WTC11 (cell line): ENCODE results near the gene CYYR1. TPM values are rescaled to one million over a fixed set of nuclear protein-coding genes. Genes with fewer than 3 reads are reported as not detected.

Source experiments
- ATAC-seq: fragments of 200-7000 bp; cut with Tn5 transposase; 2 replicates; pipeline ENCODE4 v1.10.0; 2021; ENCODE audit warnings: mild to moderate bottlenecking, moderate library complexity
- CTCF ChIA-PET: fragments of 300-600 bp; sonication (Branson Sonifier 250); formaldehyde crosslinking; loops from one replicate; lab custom pipeline; 2021; ENCODE audit warnings: antibody characterized with exemption; lab: Charles Lee
- POLR2A ChIA-PET: fragments of 350-600 bp; sonication (Branson Sonifier 250); formaldehyde crosslinking; loops from one replicate; lab custom pipeline; 2021; ENCODE audit warnings: antibody characterized with exemption; lab: Charles Lee
- DNase-seq: peaks from one replicate; pipeline ENCODE4 v3.0.0; 2021; ENCODE audit warnings: low spot score
- H3K27ac Mint-ChIP-seq: 2 replicates; pipeline ENCODE4 v1.8.0; 2021; ENCODE audit warnings: mixed read lengths
- H3K27me3 Mint-ChIP-seq: 2 replicates; pipeline ENCODE4 v1.8.0; 2021; ENCODE audit warnings: low read depth, mild to moderate bottlenecking, moderate library complexity, mixed read lengths
- H3K36me3 Mint-ChIP-seq: 2 replicates; pipeline ENCODE4 v1.8.0; 2021; ENCODE audit warnings: mixed read lengths
- H3K4me1 Mint-ChIP-seq: 2 replicates; pipeline ENCODE4 v1.8.0; 2022; ENCODE audit warnings: mixed read lengths
- H3K4me3 Mint-ChIP-seq: 2 replicates; pipeline ENCODE4 v1.8.0; 2021; ENCODE audit warnings: mild to moderate bottlenecking, moderate library complexity, mixed read lengths
- H3K9me3 Mint-ChIP-seq: 2 replicates; pipeline ENCODE4 v1.8.0; 2021; ENCODE audit warnings: mixed read lengths
- E2F5 ChIP-seq: sonication (generic); formaldehyde crosslinking; IDR thresholded peaks from 2 replicates; pipeline ENCODE4 v1.8.1; 2022; ENCODE audit warnings: mild to moderate bottlenecking, moderate library complexity, missing genetic modification reagents
- FOXP1 ChIP-seq: sonication (generic); formaldehyde crosslinking; IDR thresholded peaks from 2 replicates; pipeline ENCODE4 v1.8.0; 2022; ENCODE audit warnings: missing genetic modification reagents, mild to moderate bottlenecking, moderate library complexity, borderline replicate concordance
- HMGA2 ChIP-seq: fragments of 250-450 bp; sonication (Bioruptor Pico); IDR thresholded peaks from 2 replicates; pipeline ENCODE4 v1.4.0; 2021; ENCODE audit warnings: mild to moderate bottlenecking, moderate library complexity
- MXD4 ChIP-seq: fragments of 250-450 bp; sonication (Bioruptor Pico); IDR thresholded peaks from 2 replicates; pipeline ENCODE4 v1.8.0; 2021; ENCODE audit warnings: mild to moderate bottlenecking, moderate library complexity, borderline replicate concordance
- TCF7 ChIP-seq: sonication (generic); formaldehyde crosslinking; IDR thresholded peaks from 2 replicates; pipeline ENCODE4 v1.8.0; 2022; ENCODE audit warnings: mild to moderate bottlenecking, low read depth, missing genetic modification reagents, moderate library complexity
- TEAD1 ChIP-seq: sonication (generic); formaldehyde crosslinking; IDR thresholded peaks from 2 replicates; pipeline ENCODE4 v1.8.0; 2022; ENCODE audit warnings: mild to moderate bottlenecking, missing genetic modification reagents
- TEAD4 ChIP-seq: sonication (generic); formaldehyde crosslinking; IDR thresholded peaks from 2 replicates; pipeline ENCODE4 v1.8.0; 2022; ENCODE audit warnings: mild to moderate bottlenecking, missing genetic modification reagents
- USF2 ChIP-seq: sonication (generic); formaldehyde crosslinking; IDR thresholded peaks from 2 replicates; pipeline ENCODE4 v1.8.1; 2023; ENCODE audit warnings: mild to moderate bottlenecking, missing genetic modification reagents, moderate library complexity
- ZBTB21 ChIP-seq: sonication (generic); formaldehyde crosslinking; IDR thresholded peaks from 2 replicates; pipeline ENCODE4 v1.8.1; 2023; ENCODE audit warnings: mild to moderate bottlenecking, missing genetic modification reagents, borderline replicate concordance
- ZNF317 ChIP-seq: sonication (generic); formaldehyde crosslinking; IDR thresholded peaks from 2 replicates; pipeline ENCODE4 v1.8.1; 2023; ENCODE audit warnings: low read depth, mild to moderate bottlenecking, moderate library complexity, missing genetic modification reagents, borderline replicate concordance
- ZNF396 ChIP-seq: fragments of 250-450 bp; sonication (Bioruptor Pico); IDR thresholded peaks from 2 replicates; pipeline ENCODE4 v1.8.0; 2021; ENCODE audit warnings: mild to moderate bottlenecking, moderate library complexity, borderline replicate concordance
- total RNA-seq: library from RNA; stranded (reverse); gene quantifications from 3 replicates; pipeline ENCODE4 v1.2.3, GENCODE V29; 2021
- TF ChIP-seq, protein P1 (sequence below): sonication (generic); formaldehyde crosslinking; conservative IDR thresholded peaks from 2 replicates; pipeline ENCODE4 v1.8.1; 2022; ENCODE audit warnings: mild to moderate bottlenecking, missing genetic modification reagents
- TF ChIP-seq, protein P2 (sequence below): sonication (generic); formaldehyde crosslinking; IDR thresholded peaks from 2 replicates; pipeline ENCODE4 v1.8.0; 2023; ENCODE audit warnings: missing genetic modification reagents, mild to moderate bottlenecking, borderline replicate concordance
- TF ChIP-seq, protein P3 (sequence below): sonication (generic); formaldehyde crosslinking; conservative IDR thresholded peaks from 2 replicates; pipeline ENCODE4 v1.8.1; 2023; ENCODE audit warnings: mild to moderate bottlenecking, low read depth, missing genetic modification reagents, moderate library complexity
- TF ChIP-seq, protein P4 (sequence below): fragments of 250-450 bp; sonication (Bioruptor Pico); IDR thresholded peaks from 2 replicates; pipeline ENCODE4 v1.9.0; 2021; ENCODE audit warnings: moderate library complexity, mild to moderate bottlenecking, inconsistent platforms, borderline replicate concordance

Gene CYYR1
- total RNA-seq, 1 experiment from 2014 or later, result 29.3 TPM

GRCh38 chr21:26572076-26572701 lies 897 bp downstream of the CYYR1 start (continued):
- TF ChIP-seq USF2 (CRISPR knock-in tag), result no peak
- TF ChIP-seq TEAD4, result no peak
- no peak for TF ChIP-seq E2F5 (CRISPR knock-in tag)
- TF ChIP-seq, protein P1, sequence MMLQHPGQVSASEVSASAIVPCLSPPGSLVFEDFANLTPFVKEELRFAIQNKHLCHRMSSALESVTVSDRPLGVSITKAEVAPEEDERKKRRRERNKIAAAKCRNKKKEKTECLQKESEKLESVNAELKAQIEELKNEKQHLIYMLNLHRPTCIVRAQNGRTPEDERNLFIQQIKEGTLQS (CRISPR knock-in tag), result no peak
- TF ChIP-seq, protein P2, sequence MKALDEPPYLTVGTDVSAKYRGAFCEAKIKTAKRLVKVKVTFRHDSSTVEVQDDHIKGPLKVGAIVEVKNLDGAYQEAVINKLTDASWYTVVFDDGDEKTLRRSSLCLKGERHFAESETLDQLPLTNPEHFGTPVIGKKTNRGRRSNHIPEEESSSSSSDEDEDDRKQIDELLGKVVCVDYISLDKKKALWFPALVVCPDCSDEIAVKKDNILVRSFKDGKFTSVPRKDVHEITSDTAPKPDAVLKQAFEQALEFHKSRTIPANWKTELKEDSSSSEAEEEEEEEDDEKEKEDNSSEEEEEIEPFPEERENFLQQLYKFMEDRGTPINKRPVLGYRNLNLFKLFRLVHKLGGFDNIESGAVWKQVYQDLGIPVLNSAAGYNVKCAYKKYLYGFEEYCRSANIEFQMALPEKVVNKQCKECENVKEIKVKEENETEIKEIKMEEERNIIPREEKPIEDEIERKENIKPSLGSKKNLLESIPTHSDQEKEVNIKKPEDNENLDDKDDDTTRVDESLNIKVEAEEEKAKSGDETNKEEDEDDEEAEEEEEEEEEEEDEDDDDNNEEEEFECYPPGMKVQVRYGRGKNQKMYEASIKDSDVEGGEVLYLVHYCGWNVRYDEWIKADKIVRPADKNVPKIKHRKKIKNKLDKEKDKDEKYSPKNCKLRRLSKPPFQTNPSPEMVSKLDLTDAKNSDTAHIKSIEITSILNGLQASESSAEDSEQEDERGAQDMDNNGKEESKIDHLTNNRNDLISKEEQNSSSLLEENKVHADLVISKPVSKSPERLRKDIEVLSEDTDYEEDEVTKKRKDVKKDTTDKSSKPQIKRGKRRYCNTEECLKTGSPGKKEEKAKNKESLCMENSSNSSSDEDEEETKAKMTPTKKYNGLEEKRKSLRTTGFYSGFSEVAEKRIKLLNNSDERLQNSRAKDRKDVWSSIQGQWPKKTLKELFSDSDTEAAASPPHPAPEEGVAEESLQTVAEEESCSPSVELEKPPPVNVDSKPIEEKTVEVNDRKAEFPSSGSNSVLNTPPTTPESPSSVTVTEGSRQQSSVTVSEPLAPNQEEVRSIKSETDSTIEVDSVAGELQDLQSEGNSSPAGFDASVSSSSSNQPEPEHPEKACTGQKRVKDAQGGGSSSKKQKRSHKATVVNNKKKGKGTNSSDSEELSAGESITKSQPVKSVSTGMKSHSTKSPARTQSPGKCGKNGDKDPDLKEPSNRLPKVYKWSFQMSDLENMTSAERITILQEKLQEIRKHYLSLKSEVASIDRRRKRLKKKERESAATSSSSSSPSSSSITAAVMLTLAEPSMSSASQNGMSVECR (CRISPR knock-in tag), result no peak
- TF ChIP-seq HMGA2, result no peak
- TF ChIP-seq FOXP1, result no peak

DNA sequence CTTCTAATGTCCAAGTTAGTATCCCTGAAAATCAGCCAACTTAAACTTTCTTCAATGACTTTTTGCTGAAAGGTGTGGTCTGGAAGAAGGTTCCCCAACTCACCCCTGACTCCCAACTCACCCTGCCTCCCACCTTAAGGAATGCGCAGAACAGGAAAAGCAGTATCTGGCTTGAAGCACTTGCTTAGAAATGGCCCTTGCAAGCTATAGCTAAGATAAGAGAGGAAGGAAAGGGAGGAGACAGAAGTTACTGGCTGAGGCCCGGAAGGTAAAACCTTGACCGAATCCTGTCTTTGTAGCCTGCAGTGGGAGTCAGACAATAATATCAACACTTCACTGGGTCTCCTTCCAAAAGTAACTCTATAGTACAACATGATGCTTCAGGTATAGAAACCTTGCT lies 2.9 kb downstream of the CYYR1 start:
- Mint-ChIP-seq H3K36me3 (peaks cover 31% of the 10 kb centered on the region), H3K9me3 (peaks cover 16% of the 10 kb centered on the region), H3K4me1 (peaks cover 32% of the 10 kb centered on the region), H3K27me3 (no peaks in the 10 kb centered on the region), H3K4me3 (peak overlapping the region; percentile 72; the same call in 1 of the 2 replicates), H3K27ac (no peak overlapping the region; the same call in 1 of the 2 replicates)
- ChIA-PET POLR2A (no interaction called here), CTCF (no interaction called here)
- ATAC-seq (peak; percentile 29; the same call in 1 of the 2 replicates), DNase-seq (no peak)
- TF ChIP-seq, protein P3, sequence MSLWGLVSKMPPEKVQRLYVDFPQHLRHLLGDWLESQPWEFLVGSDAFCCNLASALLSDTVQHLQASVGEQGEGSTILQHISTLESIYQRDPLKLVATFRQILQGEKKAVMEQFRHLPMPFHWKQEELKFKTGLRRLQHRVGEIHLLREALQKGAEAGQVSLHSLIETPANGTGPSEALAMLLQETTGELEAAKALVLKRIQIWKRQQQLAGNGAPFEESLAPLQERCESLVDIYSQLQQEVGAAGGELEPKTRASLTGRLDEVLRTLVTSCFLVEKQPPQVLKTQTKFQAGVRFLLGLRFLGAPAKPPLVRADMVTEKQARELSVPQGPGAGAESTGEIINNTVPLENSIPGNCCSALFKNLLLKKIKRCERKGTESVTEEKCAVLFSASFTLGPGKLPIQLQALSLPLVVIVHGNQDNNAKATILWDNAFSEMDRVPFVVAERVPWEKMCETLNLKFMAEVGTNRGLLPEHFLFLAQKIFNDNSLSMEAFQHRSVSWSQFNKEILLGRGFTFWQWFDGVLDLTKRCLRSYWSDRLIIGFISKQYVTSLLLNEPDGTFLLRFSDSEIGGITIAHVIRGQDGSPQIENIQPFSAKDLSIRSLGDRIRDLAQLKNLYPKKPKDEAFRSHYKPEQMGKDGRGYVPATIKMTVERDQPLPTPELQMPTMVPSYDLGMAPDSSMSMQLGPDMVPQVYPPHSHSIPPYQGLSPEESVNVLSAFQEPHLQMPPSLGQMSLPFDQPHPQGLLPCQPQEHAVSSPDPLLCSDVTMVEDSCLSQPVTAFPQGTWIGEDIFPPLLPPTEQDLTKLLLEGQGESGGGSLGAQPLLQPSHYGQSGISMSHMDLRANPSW (CRISPR knock-in tag), result no peak

- Mint-ChIP-seq H3K36me3 (peaks cover 36% of the 10 kb centered on the region), H3K9me3 (peaks cover 6% of the 10 kb centered on the region), H3K27ac (peak overlapping the region; percentile 63), H3K4me1 (peaks cover 19% of the 10 kb centered on the region), H3K27me3 (no peaks in the 10 kb centered on the region), H3K4me3 (no peak overlapping the region)
- ATAC-seq, result no peak
- DNase-seq, result no peak
- TF ChIP-seq ZNF317 (CRISPR knock-in tag) (no peak), ZBTB21 (CRISPR knock-in tag) (no peak), ZNF396 (CRISPR knock-in tag) (no peak), TCF7 (no peak), TEAD1 (no peak), MXD4 (CRISPR knock-in tag) (no peak)
- TF ChIP-seq, protein P4, sequence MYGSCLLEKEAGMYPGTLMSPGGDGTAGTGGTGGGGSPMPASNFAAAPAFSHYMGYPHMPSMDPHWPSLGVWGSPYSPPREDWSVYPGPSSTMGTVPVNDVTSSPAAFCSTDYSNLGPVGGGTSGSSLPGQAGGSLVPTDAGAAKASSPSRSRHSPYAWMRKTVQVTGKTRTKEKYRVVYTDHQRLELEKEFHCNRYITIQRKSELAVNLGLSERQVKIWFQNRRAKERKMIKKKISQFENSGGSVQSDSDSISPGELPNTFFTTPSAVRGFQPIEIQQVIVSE (CRISPR knock-in tag), result no peak
- ChIA-PET POLR2A (no interaction called here), CTCF (no interaction called here)
Observed at GRCh38 chr21:26565546-26565945, 7.5 kb downstream of the CYYR1 start.
